Stimulated activated CD4-positive, alpha-beta T cell treated with anti-CD3 and anti-CD28 coated beads, Interleukin-12 subunit alpha, Interleukin-12 subunit beta, amount 100 ng/mL, for 24 hours (primary cell): ENCODE results near the gene PACSIN2.
"Not testable (repeated sequence)": the region's sequence is repeated elsewhere in the genome, so short reads cannot be mapped to it uniquely, and the experiment has no call there.

Experiments used
- DNase-seq, 2 experiments: peaks; one replicate each; pipeline ENCODE4 v3.0.0-alpha.2; 2020; ENCODE audit warnings: low read depth in 2 of 2

Gene PACSIN2

DNA sequence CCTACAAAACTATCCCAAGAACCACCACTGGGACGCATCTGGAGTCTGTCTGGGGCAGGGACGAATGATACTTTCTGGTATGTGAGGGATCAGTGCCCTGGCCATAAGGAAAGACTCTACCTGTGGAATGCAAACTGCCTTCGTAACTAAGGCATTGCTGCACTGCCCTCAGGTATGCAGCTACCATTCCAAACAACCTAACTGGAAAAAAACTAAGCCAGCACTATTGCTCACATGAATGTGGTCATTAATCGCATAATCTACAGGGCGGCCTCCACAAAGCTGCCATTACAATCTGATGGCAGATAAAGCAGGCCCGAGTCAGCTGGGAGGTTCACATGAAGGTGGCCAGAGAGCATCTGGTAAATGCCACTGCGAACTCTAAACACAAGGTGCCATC, 3.9 kb downstream of the PACSIN2 start:
- no peak for DNase-seq

DNA sequence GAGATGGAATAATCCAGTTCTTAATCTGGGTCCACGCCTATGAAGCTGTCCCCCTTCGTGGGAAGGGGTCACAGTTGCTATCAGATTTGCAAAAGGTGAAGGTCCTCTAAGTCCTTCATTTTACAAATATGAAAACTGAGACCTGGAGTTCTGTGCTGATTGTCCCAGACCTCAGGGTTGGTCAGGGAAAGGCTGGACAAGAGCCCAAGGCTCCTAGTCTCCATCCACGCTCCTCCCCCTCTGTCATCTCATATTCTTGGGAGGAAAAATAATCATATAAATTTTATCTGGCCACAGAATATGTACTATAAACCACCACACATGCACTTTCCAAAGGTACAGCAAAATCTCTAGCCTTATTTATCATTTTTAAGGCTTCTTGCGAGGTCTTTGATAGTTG, 5.5 kb downstream of the PACSIN2 start:
- DNase-seq: no peak

DNA sequence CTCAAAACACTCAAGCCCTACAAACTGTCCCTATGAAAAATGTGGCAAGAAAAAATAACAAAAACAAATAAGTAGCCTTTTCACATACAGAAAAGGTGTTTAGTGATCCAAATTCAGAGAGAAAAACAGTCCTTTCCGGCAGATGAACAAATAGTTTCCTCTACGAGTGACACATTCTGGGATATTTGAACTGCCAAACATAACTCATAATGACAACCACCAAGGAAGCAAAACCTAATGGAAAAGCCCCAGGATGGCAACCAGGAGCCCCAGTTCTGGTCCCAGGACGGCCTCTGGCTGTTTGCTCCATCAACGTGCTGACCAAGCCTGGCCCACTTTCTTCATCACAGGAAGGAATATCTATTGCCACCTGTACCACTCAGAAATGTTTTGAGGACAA, 6.0 kb downstream of the PACSIN2 start:
- DNase-seq: no peak

DNA sequence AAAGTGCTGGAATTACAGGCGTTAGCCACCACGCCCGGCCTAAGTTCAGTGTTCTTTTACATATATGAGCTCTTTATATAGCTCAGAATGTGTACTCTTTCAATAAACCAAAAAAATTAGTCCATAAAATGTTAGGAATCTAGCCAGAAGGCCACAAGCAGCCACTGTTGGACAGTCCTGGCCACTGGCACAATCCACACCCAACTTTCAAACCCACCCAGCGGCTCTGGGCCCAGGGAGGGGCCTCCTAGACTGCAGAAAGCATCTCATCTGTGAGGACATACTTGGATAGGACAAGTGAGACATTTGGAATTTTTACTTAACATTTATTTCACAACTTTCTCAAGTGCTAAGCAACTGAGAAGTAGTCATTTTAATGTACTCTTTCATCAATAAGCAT, 6.4 kb downstream of the PACSIN2 start:
- no peak for DNase-seq

DNA sequence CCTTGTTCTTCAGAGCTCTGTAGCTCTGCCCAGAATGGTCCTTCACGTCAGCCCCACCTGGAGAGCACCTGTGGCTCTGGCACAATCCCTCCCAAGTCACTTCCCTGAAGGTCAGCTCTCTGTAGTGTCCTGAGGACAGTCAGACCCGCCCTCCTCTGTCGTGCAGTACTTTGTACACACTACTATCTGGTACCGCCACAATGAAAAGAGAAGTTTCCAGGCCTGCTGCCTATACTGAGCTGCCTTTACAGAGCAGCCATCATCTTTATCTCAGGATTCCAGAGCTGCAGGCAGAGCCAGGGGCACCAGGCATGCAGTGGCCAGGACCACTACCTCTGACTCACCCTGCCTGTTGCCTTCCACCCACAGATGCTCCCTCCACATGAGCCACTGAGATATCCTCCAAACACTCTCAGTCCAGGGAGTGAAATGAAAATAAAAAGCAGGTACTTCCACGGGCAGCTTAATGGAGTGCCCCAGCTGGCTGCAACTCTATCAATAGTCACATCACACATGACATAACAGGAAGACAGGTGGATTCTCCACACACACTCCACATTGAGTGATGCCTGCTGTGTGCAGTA, 7.3 kb downstream of the PACSIN2 start:
- no peak for DNase-seq

DNA sequence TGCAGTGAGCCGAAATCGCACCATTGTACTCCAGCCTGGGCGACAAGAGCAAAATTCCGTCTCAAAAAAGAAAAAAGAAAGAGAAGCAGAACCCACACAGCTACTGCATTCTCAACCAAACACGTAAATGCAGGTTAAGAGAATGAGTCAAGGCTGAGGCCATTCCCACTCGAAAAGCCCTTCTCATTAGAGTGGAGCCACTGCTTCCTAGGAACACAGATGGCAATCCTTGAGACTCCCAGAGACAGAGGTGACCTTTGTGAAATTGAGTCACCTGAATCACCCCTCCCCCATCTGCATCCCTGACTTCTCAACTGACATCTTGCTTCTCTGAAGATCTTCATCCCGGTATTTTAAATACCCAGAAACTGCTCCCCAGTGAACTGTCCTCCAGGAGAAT, 8.2 kb downstream of the PACSIN2 start:
- no peak for DNase-seq

DNA sequence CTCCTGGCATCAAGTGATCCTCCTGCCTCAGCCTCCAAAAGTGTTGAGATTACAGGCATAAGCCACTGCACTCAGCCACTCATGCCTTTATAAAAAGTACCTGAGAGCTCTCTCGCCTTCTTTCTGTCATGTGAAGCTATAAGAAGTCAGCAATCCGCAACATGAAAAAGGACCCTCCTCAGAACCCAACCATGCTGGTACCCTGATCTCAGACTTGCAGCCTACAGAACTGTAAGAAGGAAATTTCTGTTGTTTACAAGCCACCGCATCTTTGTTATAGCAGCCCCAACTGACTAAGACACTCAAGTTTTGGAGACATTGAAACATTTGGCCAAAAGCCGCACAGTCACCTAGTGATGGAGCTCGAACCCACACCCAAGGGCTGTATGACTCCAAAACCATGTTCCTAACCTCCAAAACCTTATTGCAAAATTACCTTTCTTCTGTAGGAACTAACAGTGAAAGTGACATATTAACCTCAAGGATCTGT, 8.9 kb downstream of the PACSIN2 start:
- DNase-seq: no peak

DNA sequence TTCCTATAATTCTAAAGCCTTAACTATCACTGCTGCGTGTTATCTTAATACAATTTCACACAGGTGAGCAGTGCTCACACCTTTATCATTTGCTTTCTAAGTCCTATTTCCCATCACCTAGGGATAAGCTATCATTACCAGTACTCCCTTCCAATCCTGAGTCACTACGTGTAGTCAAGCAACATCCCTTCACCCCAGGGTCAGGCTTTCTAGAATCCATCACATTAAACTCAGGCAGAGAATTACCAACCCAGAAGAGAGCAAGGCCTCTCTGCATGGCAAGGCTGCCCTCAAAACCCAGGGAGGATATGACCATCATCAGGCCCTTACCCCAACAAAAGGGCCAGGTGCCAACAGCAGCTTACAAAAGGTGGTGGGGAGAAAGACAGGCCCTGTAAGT, 9.8 kb downstream of the PACSIN2 start:
- no peak for DNase-seq

DNA sequence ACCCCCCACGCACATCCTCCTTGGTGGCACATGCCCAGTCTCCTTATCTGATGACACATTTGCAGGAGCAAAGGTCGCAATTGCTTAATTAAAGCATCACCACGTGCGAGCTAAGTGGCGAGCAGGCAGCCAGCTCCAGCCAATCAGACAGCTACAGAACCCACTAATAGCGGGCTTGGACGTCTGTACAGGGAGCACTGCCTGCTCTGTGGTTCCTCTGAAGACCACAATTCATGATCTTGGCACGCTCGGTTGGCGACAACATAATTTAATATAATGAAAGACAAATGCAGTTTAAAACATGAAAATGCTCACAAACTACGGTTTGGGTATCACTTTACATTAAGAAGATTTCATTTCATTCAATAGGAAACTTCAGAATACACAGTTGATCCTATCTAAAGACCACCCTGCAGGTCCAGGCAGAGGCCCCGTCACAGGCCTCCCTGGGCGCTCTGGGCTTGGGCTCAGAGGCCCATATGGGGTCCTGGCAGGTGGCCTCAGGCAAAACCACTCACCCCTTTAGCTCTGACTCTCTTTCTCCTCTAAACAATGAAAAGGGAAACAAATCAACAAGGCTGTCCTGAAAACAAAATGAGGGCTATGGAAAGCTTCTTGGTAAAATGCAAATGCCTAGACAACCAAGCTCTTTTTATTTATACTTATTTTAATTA, 10.4 kb downstream of the PACSIN2 start:
- no peak for DNase-seq

DNA sequence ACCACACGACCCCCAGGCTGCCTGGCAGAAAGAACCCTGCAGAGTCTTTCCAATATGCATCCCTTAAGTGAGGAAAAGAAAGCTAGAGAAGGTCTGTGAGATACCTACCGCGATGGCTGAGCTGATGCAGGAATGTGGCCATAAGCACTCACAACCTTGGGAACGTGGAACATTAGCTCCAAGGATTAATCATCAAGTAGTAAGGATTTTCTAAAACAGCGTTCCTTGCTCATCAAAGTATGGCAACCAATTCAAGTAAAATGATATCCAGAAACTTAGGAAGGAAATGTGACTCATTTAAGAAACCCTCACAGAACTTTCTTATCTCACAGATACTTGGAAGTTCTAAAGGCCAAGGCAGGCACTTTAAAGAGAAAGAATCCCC, 12.8 kb downstream of the PACSIN2 start:
- no peak for DNase-seq

DNA sequence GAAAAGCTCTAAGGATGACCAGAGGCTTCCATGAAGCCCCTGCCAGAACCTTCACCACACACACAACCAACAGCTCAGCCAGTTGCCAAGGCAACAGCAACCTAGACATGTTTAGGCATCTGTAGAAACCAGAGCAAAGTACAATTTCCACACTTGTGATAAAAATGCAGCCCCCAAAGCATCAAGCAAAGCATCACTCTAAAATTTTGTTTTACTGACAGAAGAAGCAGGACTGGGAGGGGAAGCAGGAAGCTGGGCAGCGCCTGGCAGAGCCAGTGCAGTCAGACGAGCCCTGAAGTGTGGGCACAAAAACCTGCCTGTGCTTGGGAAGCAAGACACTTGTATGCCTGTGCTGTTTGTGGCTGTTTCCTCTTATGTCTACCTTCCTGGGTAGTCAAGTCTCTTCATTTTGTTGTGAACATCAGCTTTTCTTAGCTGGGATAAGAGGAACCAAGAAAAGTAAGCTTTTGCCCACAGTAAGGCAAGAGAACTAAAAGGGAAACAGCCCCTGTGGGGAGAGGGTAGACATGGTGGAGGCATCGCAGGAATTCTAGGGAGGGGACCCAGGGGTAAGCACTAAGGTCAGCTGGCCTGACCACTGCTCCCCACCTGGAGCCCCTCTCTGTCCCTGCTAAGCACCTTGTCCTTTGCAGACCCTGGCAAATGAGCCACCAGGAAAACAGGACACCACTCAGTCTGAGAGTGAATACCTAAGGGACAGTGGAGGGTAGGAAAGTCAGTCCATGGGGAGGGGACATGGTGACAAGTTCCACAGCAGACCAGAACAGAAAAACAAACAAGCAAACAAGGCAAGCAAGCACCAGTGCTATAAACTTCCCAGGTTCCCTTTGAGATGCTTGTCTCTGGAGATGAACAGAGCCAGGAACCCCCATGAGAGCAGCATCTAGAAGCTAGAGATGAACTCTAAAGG, 13.4 kb downstream of the PACSIN2 start:
- DNase-seq: no peak

DNA sequence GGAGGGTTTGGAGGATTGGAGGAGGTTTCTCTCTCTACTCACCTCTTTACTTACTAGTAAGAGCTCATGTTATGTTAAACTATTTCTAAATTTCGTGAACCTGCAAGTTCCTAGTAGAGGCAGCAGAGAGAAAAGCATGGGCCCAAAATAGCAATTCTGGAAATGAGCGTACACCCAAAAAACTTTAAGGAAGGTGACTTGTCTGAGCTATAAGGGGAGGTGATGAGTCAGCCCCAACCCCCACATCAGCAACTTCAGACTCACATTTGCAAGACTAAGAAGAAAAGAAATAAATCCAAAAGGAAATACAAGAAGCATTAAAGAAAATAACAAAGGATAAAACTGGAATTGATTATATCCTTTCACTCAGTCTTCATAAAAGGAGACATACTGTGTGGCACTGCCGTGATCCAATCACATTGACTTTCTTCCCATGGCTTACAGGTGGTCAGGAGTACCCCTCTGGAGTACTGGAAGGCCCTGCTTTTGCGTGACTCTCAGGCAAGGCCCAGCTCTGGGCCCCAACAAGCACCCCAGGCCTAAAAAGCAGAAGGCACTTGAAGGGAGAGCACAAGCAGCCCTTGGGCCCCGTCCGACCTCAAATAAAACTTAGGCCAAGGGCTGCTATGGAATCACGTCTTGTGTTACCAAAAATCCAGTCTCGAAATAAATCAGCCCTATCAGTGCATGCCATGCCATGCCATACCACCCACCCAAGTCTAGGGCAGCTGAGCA, 14.3 kb downstream of the PACSIN2 start:
- peak in 1 of 2 experiments; percentile 31 for DNase-seq

DNA sequence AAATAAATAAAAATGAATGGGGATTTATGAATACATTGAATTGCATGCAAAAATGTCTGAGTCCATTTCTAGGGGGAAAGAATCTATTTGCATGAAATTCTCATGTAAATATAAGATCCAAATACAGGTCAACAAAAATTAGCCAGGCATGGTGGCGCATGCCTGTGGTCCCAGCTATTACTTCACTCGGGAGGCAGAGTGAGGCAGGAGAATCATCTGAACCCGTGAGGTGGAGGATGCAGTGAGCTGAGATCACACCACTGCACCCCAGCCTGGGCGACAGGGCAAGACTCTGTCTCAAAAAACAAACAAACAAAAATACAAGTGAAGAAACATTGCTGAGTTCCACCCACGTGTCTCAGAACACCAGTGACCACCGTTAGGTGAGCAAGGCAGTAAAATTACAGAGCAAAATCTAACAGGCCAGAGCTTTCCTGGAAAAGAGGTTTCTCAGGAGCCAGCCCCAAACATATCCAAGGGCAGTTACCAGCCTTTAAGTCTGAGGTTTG, 17.3 kb downstream of the PACSIN2 start:
- no peak for DNase-seq

DNA sequence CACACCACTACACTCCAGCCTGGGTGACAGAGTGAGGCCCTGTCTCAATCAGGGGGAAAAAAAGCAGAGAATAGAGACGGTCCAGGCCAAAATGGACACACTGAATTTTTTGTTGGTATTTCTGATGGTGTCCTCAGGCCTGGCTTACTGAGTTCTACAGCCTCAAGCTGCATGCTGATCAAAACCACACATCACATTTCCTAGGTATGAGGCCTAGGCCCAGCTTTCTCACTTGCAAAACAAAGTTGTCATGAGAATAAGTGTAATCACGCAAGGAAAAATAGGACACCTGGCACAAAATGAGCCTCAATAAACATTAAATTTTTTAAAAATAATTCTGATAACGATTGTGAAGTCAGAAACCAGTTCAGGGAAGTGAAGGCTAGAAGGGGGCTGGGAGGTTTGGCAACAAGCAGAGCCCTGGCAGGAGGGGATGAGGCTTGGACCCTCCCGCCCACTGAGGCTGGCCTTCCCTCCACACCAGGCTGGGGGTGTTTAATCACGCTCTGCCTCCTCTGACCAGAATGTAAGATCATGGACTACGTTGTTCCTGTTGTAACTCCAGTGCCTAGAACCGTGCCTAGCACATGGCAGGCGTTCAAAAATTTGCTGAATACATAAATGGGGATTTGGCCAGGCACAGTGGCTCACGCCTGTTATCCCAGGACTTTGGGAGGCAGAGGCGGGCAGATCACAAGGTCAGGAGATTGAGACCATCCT, 18.1 kb downstream of the PACSIN2 start:
- DNase-seq: no peak

DNA sequence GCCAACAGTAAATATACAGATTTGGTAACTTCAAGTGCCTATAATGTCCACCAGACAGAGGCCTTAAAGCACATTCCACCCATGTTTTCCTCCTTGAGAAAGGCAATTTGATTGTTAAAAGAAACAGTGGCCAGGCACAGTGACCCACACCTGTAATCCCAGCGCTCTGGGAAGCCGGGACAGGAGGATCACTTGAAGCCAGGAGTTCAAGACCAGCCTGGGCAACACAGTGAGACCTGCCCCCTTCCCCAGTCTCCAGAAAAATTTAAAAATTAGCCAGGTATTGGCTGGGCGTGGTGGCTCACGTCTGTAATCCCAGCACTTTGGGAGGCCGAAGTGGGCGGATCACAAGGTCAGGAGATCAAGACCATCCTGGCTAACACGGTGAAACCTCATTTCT, 19.3 kb downstream of the PACSIN2 start:
- DNase-seq: not testable (repeated sequence)

DNA sequence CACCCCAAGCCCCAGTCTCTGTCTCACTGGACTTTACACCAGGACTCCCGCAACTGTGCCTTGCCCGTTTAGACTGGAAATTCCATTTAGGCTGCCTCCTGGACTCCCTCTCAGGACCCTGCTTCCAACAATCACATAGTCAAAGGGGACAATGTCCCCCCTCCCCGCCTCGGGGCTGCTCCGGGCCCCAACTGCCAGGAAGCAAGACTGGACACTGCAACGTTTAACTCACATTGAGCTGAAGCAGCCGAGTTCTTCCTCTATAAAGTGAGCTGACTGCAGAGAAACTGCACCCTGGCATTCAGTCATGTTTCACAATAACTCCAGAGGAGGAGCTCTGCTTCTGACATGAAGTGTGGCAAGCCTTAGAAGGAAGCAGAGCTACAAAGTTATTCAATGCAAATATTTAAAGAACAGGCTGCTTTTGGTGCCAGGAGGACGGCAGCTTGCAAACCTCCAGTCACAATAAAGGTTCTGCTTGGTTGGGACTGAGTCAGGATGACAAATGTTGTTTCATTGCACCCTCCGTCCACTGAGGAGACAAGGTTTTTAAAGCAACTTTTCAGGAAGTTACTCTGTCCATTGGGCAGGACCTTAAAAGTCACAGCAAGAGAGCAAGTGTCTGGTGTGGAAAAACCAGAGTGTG, 19.9 kb downstream of the PACSIN2 start:
- DNase-seq: no peak

DNA sequence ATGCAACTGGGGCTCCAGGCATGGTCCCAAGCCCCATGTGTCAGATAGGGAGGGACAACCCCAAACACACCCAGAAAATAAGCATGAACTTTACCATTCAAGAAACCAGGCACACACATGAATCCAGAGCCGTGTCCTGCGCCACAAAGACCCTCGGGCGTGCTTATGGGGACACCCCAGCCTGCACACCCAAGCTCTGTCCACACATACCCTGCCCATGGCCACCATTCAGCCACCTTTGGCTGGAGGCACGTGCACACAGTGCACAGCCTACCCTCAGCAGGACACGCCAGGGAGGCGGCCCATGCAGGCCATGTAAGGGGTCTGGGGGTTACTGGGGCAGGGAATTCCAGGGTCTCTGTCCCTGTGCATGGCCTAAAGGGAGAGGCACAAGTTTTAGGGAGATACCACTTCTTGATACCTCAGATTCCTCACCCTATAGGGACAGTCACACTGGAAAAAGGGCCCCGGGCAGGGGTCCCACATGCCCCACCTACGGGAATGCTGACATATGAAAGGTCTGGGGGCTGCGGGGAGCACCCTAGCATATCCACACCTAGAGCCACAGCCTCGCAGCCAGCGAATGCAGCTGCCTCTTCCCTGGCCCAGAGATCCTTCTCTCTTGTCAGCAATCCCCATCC, 20.6 kb downstream of the PACSIN2 start:
- DNase-seq: no peak

DNA sequence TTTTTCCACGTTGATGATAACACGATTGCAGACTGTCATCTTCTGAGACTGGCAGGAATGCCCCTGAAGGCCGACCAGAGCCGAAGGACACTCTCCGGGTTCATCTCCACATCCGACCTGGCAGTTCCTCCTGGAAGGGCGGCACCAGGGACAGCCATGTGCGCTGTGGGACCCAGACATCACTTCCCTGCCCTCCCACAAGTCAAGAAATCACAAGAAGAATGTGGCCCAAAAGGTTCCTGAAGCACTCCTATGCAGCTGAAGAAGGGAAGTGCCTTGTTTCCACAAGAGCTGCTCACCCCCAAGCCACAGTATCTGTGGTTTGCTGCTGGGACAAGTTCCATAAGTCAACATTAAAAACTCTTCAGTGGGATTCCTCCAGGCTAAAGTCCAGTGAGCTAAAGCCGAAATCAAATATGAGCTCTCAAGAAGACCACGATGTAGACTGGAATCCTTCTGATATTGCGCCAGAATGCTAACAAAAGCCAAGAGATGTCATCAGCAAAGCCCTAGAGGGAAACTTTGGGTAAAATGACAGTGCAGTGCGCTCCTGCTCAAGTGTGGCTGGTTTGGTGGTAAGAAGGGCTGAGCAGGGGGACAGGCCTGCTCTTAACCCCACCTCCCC, 21.2 kb downstream of the PACSIN2 start:
- no peak for DNase-seq

DNA sequence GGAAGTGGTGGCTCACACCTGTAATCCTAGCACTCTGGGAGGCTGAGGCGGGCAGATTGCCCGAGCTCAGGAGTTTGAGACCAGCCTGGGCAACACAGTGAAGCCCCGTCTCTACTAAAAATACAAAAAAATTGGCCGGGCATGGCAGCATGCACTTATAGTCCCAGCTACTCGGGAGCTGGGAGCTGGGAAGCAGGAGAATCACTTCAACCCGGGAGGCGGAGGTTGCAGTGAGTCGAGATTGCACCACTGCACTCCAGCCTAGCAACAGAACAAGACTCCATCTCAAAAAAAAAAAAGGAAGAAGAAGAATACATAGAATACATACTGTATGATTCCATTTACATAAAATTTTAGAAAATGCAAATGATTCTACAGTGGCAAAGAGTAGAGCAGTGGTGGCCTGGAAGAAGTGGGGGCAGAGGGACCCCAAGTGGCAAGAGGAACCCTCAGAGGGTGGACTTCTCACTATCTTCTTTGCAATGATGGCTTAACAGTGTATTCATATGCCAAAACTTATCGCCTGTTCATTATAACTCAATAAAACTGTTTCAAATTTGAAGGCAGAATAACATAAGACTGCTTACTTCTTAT, 22.0 kb downstream of the PACSIN2 start:
- DNase-seq: no peak
